IMR-90 (cell line): ENCODE results near the gene FAM83C. TPM values are rescaled to one million over a fixed set of nuclear protein-coding genes. Genes with fewer than 3 reads are reported as not detected.

ENCODE experiments used
- ATAC-seq: fragments of 200-7000 bp; cut with Tn5 transposase; 2 replicates; pipeline ENCODE4 v1.9.1; 2020; ENCODE audit warnings: low read depth, mild to moderate bottlenecking, moderate library complexity
- BruUV-seq: library from RNA; stranded (reverse); fragments of 400-500 nt; replicated peaks from 2 replicates; lab custom pipeline; 2021; lab: Mats Ljungman, UMichigan
- CTCF ChIA-PET: fragments of 300-600 bp; formaldehyde crosslinking; extraction: SDS; loops from one replicate; lab custom pipeline; 2021; ENCODE audit warnings: antibody characterized with exemption; lab: Yijun Ruan, JAX
- POLR2A ChIA-PET: fragments of 300-600 bp; sonication (Branson Sonifier 250); formaldehyde crosslinking; loops from one replicate; lab custom pipeline; 2022; ENCODE audit warnings: antibody characterized with exemption; ENCODE audit not compliant: unreplicated experiment; lab: Charles Lee
- DNase-seq: peaks from one replicate; pipeline ENCODE4 v3.0.0; 2013
- H2AFZ ChIP-seq: replicated peaks from 2 replicates; pipeline ENCODE3; 2013; ENCODE audit warnings: low read length, mild to moderate bottlenecking; ENCODE audit not compliant: poor library complexity
- H2AK5ac ChIP-seq: 2 replicates; pipeline ENCODE4 v1.6.1; 2013; ENCODE audit warnings: low read depth, low read length, inconsistent platforms
- H2AK9ac ChIP-seq: replicated peaks from 2 replicates; pipeline ENCODE3; 2013; ENCODE audit warnings: mild to moderate bottlenecking, low read depth, low read length, moderate library complexity; ENCODE audit not compliant: poor library complexity
- H2BK120ac ChIP-seq: 2 replicates; pipeline ENCODE4 v1.6.1; 2013; ENCODE audit warnings: low read depth, low read length, inconsistent platforms
- H2BK15ac ChIP-seq: 3 replicates; pipeline ENCODE4 v1.6.1; 2013; ENCODE audit warnings: low read depth, low read length, inconsistent platforms
- H2BK20ac ChIP-seq: 2 replicates; pipeline ENCODE4 v1.6.1; 2013; ENCODE audit warnings: low read depth, mild to moderate bottlenecking, inconsistent platforms, low read length, moderate library complexity
- H2BK5ac ChIP-seq: 2 replicates; pipeline ENCODE4 v1.6.1; 2013; ENCODE audit warnings: mild to moderate bottlenecking, low read depth, low read length, inconsistent platforms; ENCODE audit not compliant: poor library complexity, severe bottlenecking
- H3K14ac ChIP-seq: replicated peaks from 2 replicates; pipeline ENCODE4 v1.6.1; 2013; ENCODE audit warnings: low read depth, low read length, inconsistent platforms
- H3K18ac ChIP-seq: 2 replicates; pipeline ENCODE4 v1.6.1; 2013; ENCODE audit warnings: low read depth, low read length, control low read depth
- H3K23ac ChIP-seq: 2 replicates; pipeline ENCODE4 v1.6.1; 2013; ENCODE audit warnings: low read depth, low read length, inconsistent platforms
- H3K27ac ChIP-seq: 2 replicates; pipeline ENCODE4 v1.5.1; 2013; ENCODE audit warnings: mild to moderate bottlenecking, control low read depth, low read length; ENCODE audit not compliant: insufficient read depth
- H3K27me3 ChIP-seq: 2 replicates; pipeline ENCODE4 v1.6.1; 2013; ENCODE audit warnings: low read length; ENCODE audit not compliant: control insufficient read depth, insufficient read depth
- H3K36me3 ChIP-seq: 2 replicates; pipeline ENCODE4 v1.6.1; 2013; ENCODE audit warnings: low read length, mixed read lengths; ENCODE audit not compliant: control insufficient read depth, insufficient read depth
- H3K4ac ChIP-seq: 2 replicates; pipeline ENCODE4 v1.6.1; 2013; ENCODE audit warnings: low read depth, low read length, inconsistent platforms
- H3K4me1 ChIP-seq: 2 replicates; pipeline ENCODE4 v1.6.1; 2013; ENCODE audit warnings: low read length, mixed read lengths; ENCODE audit not compliant: control insufficient read depth, insufficient read depth
- H3K4me2 ChIP-seq: 2 replicates; pipeline ENCODE4 v1.6.1; 2013; ENCODE audit warnings: low read depth, mild to moderate bottlenecking, control low read depth, low read length, moderate library complexity
- H3K4me3 ChIP-seq: 2 replicates; pipeline ENCODE4 v1.5.1; 2013; ENCODE audit warnings: low read depth, mild to moderate bottlenecking, control low read depth, low read length, moderate library complexity; ENCODE audit not compliant: insufficient read depth
- H3K56ac ChIP-seq: 2 replicates; pipeline ENCODE4 v1.6.1; 2013; ENCODE audit warnings: low read length, inconsistent platforms; ENCODE audit not compliant: insufficient read depth; ENCODE audit errors: extremely low read depth
- H3K79me1 ChIP-seq, 2 experiments: 2 replicates each; pipeline ENCODE4 v1.6.1; 2013; ENCODE audit warnings: low read length in 2 of 2, inconsistent platforms in 1 of 2, low read depth in 1 of 2
- H3K9ac ChIP-seq: 2 replicates; pipeline ENCODE4 v1.6.1; 2013; ENCODE audit warnings: low read depth, low read length, control low read depth
- H3K9me1 ChIP-seq: 2 replicates; pipeline ENCODE4 v1.6.1; 2013; ENCODE audit warnings: low read length, inconsistent platforms; ENCODE audit not compliant: insufficient read depth
- H3K9me3 ChIP-seq: 2 replicates; pipeline ENCODE4 v1.6.1; 2013; ENCODE audit warnings: low read length; ENCODE audit not compliant: control insufficient read depth, insufficient read depth
- H4K20me1 ChIP-seq: 2 replicates; pipeline ENCODE4 v1.6.1; 2013; ENCODE audit warnings: low read length, inconsistent platforms; ENCODE audit not compliant: insufficient read depth
- H4K5ac ChIP-seq: 2 replicates; pipeline ENCODE4 v1.6.1; 2013; ENCODE audit warnings: mild to moderate bottlenecking, low read depth, low read length, control low read depth
- H4K8ac ChIP-seq, 2 experiments: 2 replicates each; pipeline ENCODE4 v1.6.1; 2013; ENCODE audit warnings: low read depth in 2 of 2, low read length in 2 of 2, control low read depth in 1 of 2, inconsistent platforms in 1 of 2
- H4K91ac ChIP-seq: 2 replicates; pipeline ENCODE4 v1.6.1; 2013; ENCODE audit warnings: low read depth, low read length, inconsistent platforms; ENCODE audit not compliant: insufficient read depth
- BHLHE40 ChIP-seq: fragments of 150-350 bp; IDR thresholded peaks from 2 replicates; pipeline ENCODE4 v1.6.1; 2016; ENCODE audit warnings: mild to moderate bottlenecking, low read depth, low read length
- CEBPB ChIP-seq: IDR thresholded peaks from 2 replicates; pipeline ENCODE4 v1.6.1; 2012; ENCODE audit warnings: low read depth, low read length, improper control_type of control experiment
- CHD1 ChIP-seq: IDR thresholded peaks from 2 replicates; pipeline ENCODE4 v1.6.1; 2012; ENCODE audit warnings: low read depth, low read length, improper control_type of control experiment
- CTCF ChIP-seq: conservative IDR thresholded peaks from 2 replicates; pipeline ENCODE4 v1.5.1; 2012; ENCODE audit warnings: mild to moderate bottlenecking, low read depth, low read length, improper control_type of control experiment
- ELK1 ChIP-seq: fragments of 150-350 bp; IDR thresholded peaks from 2 replicates; pipeline ENCODE4 v1.6.1; 2016; ENCODE audit warnings: low read depth, mild to moderate bottlenecking, low read length, moderate library complexity, borderline replicate concordance
- FOS ChIP-seq: fragments of 150-350 bp; IDR thresholded peaks from 2 replicates; pipeline ENCODE4 v1.6.1; 2016; ENCODE audit warnings: low read depth, low read length
- MAFK ChIP-seq: IDR thresholded peaks from 2 replicates; pipeline ENCODE4 v1.6.1; 2012; ENCODE audit warnings: low read depth, low read length, improper control_type of control experiment
- MAZ ChIP-seq: IDR thresholded peaks from 2 replicates; pipeline ENCODE4 v1.6.1; 2012; ENCODE audit warnings: low read depth, mild to moderate bottlenecking, low read length, improper control_type of control experiment, moderate library complexity, borderline replicate concordance
- NFE2L2 ChIP-seq: fragments of 150-350 bp; IDR thresholded peaks from 2 replicates; pipeline ENCODE4 v1.6.1; 2016; ENCODE audit warnings: low read depth, mild to moderate bottlenecking, low read length
- RAD21 ChIP-seq: IDR thresholded peaks from 2 replicates; pipeline ENCODE4 v1.6.1; 2012; ENCODE audit warnings: low read length, improper control_type of control experiment
- RCOR1 ChIP-seq: IDR thresholded peaks from 2 replicates; pipeline ENCODE4 v1.6.1; 2012; ENCODE audit warnings: mild to moderate bottlenecking, low read length, improper control_type of control experiment; ENCODE audit not compliant: insufficient replicate concordance
- RFX5 ChIP-seq: IDR thresholded peaks from 2 replicates; pipeline ENCODE4 v1.8.0; 2012; ENCODE audit warnings: low read depth, mild to moderate bottlenecking, low read length, moderate library complexity
- SMC3 ChIP-seq: fragments of 150-350 bp; IDR thresholded peaks from 2 replicates; pipeline ENCODE4 v1.6.1; 2016; ENCODE audit warnings: low read depth, mild to moderate bottlenecking, antibody characterized with exemption, low read length, moderate library complexity
- WGBS, 2 experiments: methylation state at CpG; one replicate each; pipeline versions ENCODE4 v1.1.5 to v1.1.7; 2013; ENCODE audit warnings: missing lambda C conversion rate in 2 of 2; ENCODE audit not compliant: insufficient read length in 1 of 2; ENCODE audit errors: extremely low coverage in 2 of 2; 5-methylcytosine and 5-hydroxymethylcytosine counted together
- dilution Hi-C: fragments of 300-500 bp; cut with HindIII; formaldehyde crosslinking; loops from one replicate; pipeline ENCODE4 v1.14.3; 2018; ENCODE audit warnings: low sequenced_read_pairs; ENCODE audit not compliant: unreplicated experiment
- in situ Hi-C: fragments of 300-500 bp; cut with MboI; formaldehyde crosslinking; loops from 3 replicates; pipeline ENCODE4 v1.14.3; 2019; ENCODE audit warnings: low sequenced_read_pairs, inconsistent platforms, mixed read lengths
- intact Hi-C: fragments of 100-400 bp; cut with micrococcal nuclease; formaldehyde crosslinking; loops from 2 replicates; pipeline ENCODE4 v1.10.0; 2022
- polyA plus RNA-seq, 3 experiments: library from polyadenylated mRNA; depleted of rRNA; stranded (reverse); fragments of >200 nt; gene quantifications; 2 replicates each; pipeline ENCODE4 v1.2.3, GENCODE V29; 2012; ENCODE audit warnings: low replicate concordance in 1 of 3
- total RNA-seq: library from RNA; depleted of rRNA; stranded (reverse); fragments of >200 nt; gene quantifications from 2 replicates; pipeline ENCODE4 v1.2.3, GENCODE V29; 2012
- TF ChIP-seq, protein P1 (sequence below): fragments of 150-350 bp; IDR thresholded peaks from 2 replicates; pipeline ENCODE4 v1.6.1; 2017; ENCODE audit warnings: mild to moderate bottlenecking, antibody characterized with exemption, low read length, low read depth

The FAM83C gene
- total and polyA plus RNA-seq, 2 of the 4 experiments (the other 2 are of a cell fraction): 0.02 TPM; not detected in 1

GRCh38 chr20:35334311-35335101 is 42.3 kb upstream of the FAM83C start:
- no peak for ATAC-seq
- Histone ChIP-seq H4K8ac (peak overlapping the region; percentile 30 to 54; a peak in 2 of 4 replicates), H2AFZ (no peak overlapping the region), H3K18ac (peak overlapping the region; percentile 82), H3K56ac (no peak overlapping the region), H3K9me1 (peaks cover 6% of the 10 kb centered on the region; the same call in 1 of the 2 replicates), H3K27ac (peak overlapping the region; percentile 47; the same call in 1 of the 2 replicates), H2BK120ac (peak overlapping the region; percentile 51), H2BK20ac (peak overlapping the region; percentile 70), H3K14ac (peak overlapping the region; percentile 62), H2AK9ac (no peak overlapping the region), H3K4ac (peak overlapping the region; percentile 62; the same call in 1 of the 2 replicates), H2BK5ac (no peak overlapping the region), H3K23ac (peak overlapping the region; percentile 50), H4K91ac (peak overlapping the region; percentile 45), H2BK15ac (peak overlapping the region; percentile 52), H4K20me1 (no peaks in the 10 kb centered on the region), H3K27me3 (no peaks in the 10 kb centered on the region), H2AK5ac (peak overlapping the region; percentile 73), H3K9me3 (no peaks in the 10 kb centered on the region), H3K79me1 (peaks cover 2 to 13% of the 10 kb centered on the region in 2 experiments; a peak in 3 of 4 replicates), H4K5ac (peak overlapping the region; percentile 56), H3K4me2 (no peak overlapping the region), H3K4me3 (no peak overlapping the region), H3K36me3 (0 out of 2 replicates have a peak, but pooled peaks cover 2% of the 10 kb centered on the region), H3K4me1 (peaks cover 23% of the 10 kb centered on the region), H3K9ac (no peak overlapping the region)
- DNase-seq: peak; percentile 23
- dilution Hi-C loops: no loop called here
- no peak for TF ChIP-seq RAD21
- no peak for TF ChIP-seq CEBPB
- no peak for TF ChIP-seq FOS
- TF ChIP-seq MAFK: no peak
- no peak for TF ChIP-seq CTCF
- TF ChIP-seq, protein P1, sequence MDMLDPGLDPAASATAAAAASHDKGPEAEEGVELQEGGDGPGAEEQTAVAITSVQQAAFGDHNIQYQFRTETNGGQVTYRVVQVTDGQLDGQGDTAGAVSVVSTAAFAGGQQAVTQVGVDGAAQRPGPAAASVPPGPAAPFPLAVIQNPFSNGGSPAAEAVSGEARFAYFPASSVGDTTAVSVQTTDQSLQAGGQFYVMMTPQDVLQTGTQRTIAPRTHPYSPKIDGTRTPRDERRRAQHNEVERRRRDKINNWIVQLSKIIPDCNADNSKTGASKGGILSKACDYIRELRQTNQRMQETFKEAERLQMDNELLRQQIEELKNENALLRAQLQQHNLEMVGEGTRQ: no peak
- TF ChIP-seq RFX5: no peak
- TF ChIP-seq NFE2L2: no peak
- TF ChIP-seq RCOR1: no peak
- TF ChIP-seq BHLHE40: no peak
- no peak for TF ChIP-seq ELK1
- no peak for TF ChIP-seq MAZ
- no peak for TF ChIP-seq SMC3
- no peak for TF ChIP-seq CHD1
- CTCF ChIA-PET: interaction anchor here (1.2 kb wide), 1 partner anchor 22 kb away, joined by 5 read pairs; no protein-coding TSS in a partner anchor
- no TSS peak for BruUV-seq
- POLR2A ChIA-PET: no interaction called here
- WGBS, 2 experiments: no CpG with 5 or more reads among the region's 5 CpGs
- intact Hi-C loops: no loop called here
- in situ Hi-C loops: no loop called here
